MCF 10A (cell line): ENCODE data around the gene UBE2E3. TPM values are rescaled to one million over a fixed set of nuclear protein-coding genes. Genes with fewer than 3 reads are reported as not detected.

Experiments used
- BruUV-seq: library from RNA; stranded (reverse); fragments of 400-500 nt; replicated peaks from 2 replicates; lab custom pipeline; 2021; lab: Mats Ljungman, UMichigan
- CTCF ChIA-PET: fragments of 300-600 bp; sonication (Branson Sonifier 250); formaldehyde crosslinking; extraction: SDS; loops from one replicate; lab custom pipeline; 2021; ENCODE audit warnings: antibody characterized with exemption, inconsistent platforms; lab: Yijun Ruan, JAX
- POLR2A ChIA-PET: fragments of 300-600, 350-650 bp; sonication (Branson Sonifier 250); formaldehyde crosslinking; extraction: SDS; loops from one replicate; lab custom pipeline; 2020; ENCODE audit warnings: antibody characterized with exemption, inconsistent platforms; lab: Yijun Ruan, JAX
- DNase-seq: peaks from one replicate; pipeline ENCODE4 v3.0.0-alpha.2; 2018; ENCODE audit not compliant: unreplicated experiment
- H3K27ac Mint-ChIP-seq: one replicate; pipeline ENCODE4 v1.8.0; 2022; ENCODE audit warnings: mild to moderate bottlenecking, low read depth, mixed read lengths; ENCODE audit not compliant: unreplicated experiment
- H3K27me3 Mint-ChIP-seq: one replicate; pipeline ENCODE4 v1.8.0; 2022; ENCODE audit warnings: mixed read lengths; ENCODE audit not compliant: insufficient read depth, unreplicated experiment
- H3K36me3 Mint-ChIP-seq: one replicate; pipeline ENCODE4 v1.8.0; 2022; ENCODE audit warnings: mild to moderate bottlenecking, moderate library complexity, mixed read lengths; ENCODE audit not compliant: insufficient read depth, unreplicated experiment
- H3K4me1 Mint-ChIP-seq: one replicate; pipeline ENCODE4 v1.8.0; 2022; ENCODE audit warnings: mixed read lengths; ENCODE audit not compliant: insufficient read depth, unreplicated experiment
- H3K4me3 Mint-ChIP-seq: one replicate; pipeline ENCODE4 v1.8.0; 2022; ENCODE audit warnings: mild to moderate bottlenecking, moderate library complexity, mixed read lengths; ENCODE audit not compliant: unreplicated experiment
- H3K9me3 Mint-ChIP-seq: one replicate; pipeline ENCODE4 v1.8.0; 2022; ENCODE audit warnings: mixed read lengths; ENCODE audit not compliant: unreplicated experiment
- CTCF ChIP-seq: fragments of 200-600 bp; IDR thresholded peaks from one replicate; pipeline ENCODE4 v1.8.0; 2022; ENCODE audit warnings: antibody characterized with exemption, mild to moderate bottlenecking; ENCODE audit not compliant: unreplicated experiment
- intact Hi-C: fragments of 100-400 bp; cut with micrococcal nuclease; formaldehyde crosslinking; loops from 2 replicates; pipeline ENCODE4 v1.14.1; 2022
- total RNA-seq: library from RNA; stranded (reverse); gene quantifications from 2 replicates; pipeline ENCODE4 v1.2.3, GENCODE V29; 2022

The UBE2E3 gene
- total RNA-seq, 1 experiment from 2014 or later, result 69.3 TPM

DNA sequence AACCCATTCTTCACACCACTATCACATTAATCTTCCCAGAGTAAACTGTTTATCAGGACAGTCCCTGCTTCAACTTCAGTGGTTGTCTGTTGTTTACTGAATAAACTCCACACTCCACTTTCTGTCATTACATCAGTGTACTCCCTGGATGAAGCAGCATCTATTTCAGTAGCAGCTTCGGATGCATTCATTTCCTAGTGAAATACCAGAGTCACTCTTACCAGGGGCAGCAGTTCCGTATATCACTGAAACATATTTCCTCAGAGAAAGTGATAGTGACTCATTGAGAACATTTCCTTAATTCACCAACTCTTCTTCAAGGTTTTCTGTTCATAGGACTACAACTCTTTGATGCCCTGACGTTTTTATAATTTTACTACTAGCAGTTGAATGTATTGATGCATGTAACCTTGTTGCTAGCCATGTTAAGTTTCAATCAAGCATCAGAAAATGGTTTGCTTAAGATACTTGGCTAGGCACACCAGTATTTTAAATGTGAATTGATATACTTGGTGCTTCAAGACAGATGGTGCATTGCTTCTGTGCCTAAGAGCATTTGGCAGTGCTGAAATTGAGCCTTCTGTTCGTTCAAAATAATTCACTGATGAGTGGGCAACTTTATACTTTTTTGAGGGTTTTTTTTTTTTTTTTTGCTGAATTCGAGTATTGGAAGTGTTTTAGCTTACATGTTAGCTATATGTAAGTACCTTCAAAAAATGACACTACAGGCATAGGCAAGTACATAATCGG is 92.3 kb downstream of the UBE2E3 start:
- BruUV-seq, result no TSS peak
- H3K4me3 Mint-ChIP-seq, result no peak overlapping the region
- ChIA-PET CTCF (interaction anchor here (0.6 to 1.8 kb wide), 3 partner anchors 755 to 949 kb away, joined by 3 to 6 read pairs (median 5); no protein-coding TSS in a partner anchor), POLR2A (no interaction called here)
- H3K27ac Mint-ChIP-seq, result no peak overlapping the region
- no peaks in the 10 kb centered on the region for H3K27me3 Mint-ChIP-seq
- no peaks in the 10 kb centered on the region for H3K36me3 Mint-ChIP-seq
- peaks cover 25% of the 10 kb centered on the region for H3K4me1 Mint-ChIP-seq
- no peaks in the 10 kb centered on the region for H3K9me3 Mint-ChIP-seq
- peak; percentile 22 for DNase-seq
- intact Hi-C loops, result loop anchor here (5.0 kb wide), 1 partner anchor 90 kb away; the partner anchor contains the start of gene UBE2E3
- no peak for TF ChIP-seq CTCF

DNA sequence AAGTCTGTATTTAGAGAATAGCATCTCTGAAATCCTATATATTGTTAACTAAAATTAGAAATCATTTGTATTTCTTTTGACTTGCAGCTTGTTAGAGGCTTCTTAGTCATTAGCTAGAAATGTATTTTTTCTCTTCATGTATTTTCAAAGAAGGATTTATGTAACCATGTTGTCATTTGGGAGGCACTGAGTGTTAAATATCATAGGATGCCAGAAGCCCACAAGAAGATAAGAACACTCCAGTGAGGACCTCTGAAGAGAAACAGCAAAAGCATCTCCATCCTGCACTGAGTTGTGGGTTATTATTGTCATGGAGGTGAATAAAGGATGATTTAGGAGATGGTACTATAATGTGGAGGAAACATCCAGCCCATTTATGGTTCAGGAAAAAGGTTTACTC is 93.5 kb downstream of the UBE2E3 start:
- Mint-ChIP-seq H3K27me3 (no peaks in the 10 kb centered on the region), H3K9me3 (no peaks in the 10 kb centered on the region), H3K36me3 (no peaks in the 10 kb centered on the region), H3K4me1 (peaks cover 25% of the 10 kb centered on the region), H3K27ac (peak overlapping the region; percentile 73), H3K4me3 (no peak overlapping the region)
- intact Hi-C loops, result loop anchor here (5.0 kb wide), 1 partner anchor 92 kb away; the partner anchor contains the start of gene UBE2E3
- DNase-seq, result no peak
- ChIA-PET POLR2A (no interaction called here), CTCF (interaction anchor here (0.6 to 1.8 kb wide), 5 partner anchors 171 to 983 kb away, joined by 3 to 6 read pairs (median 3); no protein-coding TSS in a partner anchor)
- no peak for TF ChIP-seq CTCF
- no TSS peak for BruUV-seq

DNA sequence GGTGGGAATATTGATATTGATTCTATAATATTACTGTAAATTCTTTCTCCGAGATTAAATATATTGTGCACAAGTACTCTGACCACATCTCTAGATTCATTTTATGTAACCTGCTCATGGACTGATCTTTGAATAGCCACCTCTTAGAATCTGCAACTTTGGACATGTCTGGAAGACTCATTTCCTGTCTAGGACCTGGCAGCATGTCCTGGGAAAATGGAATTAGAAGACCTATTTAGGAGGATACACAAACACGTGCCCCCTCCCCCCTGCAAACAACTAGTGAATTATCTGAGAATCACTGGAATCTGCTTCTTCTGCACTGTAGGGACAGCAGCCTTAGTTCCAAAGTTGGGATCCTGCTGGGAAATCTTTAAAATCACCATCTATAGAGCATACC is 94.1 kb downstream of the UBE2E3 start:
- BruUV-seq, result no TSS peak
- Mint-ChIP-seq H3K36me3 (no peaks in the 10 kb centered on the region), H3K9me3 (no peaks in the 10 kb centered on the region), H3K4me1 (peaks cover 25% of the 10 kb centered on the region), H3K27ac (peak overlapping the region; percentile 73), H3K27me3 (no peaks in the 10 kb centered on the region), H3K4me3 (no peak overlapping the region)
- no peak for TF ChIP-seq CTCF
- DNase-seq, result peak; percentile 61
- ChIA-PET POLR2A (interaction anchor here (0.6 to 0.9 kb wide), 2 partner anchors 885 to 892 kb away, joined by 3 read pairs; no protein-coding TSS in a partner anchor), CTCF (interaction anchor here (1.7 to 1.8 kb wide), 2 partner anchors 392 to 951 kb away, joined by 6 to 12 read pairs; no protein-coding TSS in a partner anchor)
- intact Hi-C loops, result loop anchor here (5.0 kb wide), 1 partner anchor 92 kb away; the partner anchor contains the start of gene UBE2E3

DNA sequence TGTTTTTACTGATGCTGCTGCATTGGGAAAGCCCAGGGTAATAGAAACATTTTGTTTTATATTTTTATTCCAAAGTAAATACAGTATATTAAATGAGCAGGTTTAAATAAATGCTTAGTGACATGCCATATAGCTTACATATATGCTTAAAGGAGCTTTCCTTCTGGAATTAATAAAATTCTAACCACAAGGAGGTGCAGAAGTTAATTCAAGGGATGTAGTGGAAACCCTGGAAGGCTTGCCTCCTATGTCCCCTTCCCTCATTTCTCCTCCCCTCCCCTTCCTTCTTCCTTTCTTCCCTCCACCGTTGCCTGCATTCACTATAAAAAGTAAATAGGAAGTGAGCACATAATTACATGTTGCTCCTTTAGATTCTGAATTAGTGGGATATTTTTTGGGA is 96.3 kb downstream of the UBE2E3 start:
- Mint-ChIP-seq H3K36me3 (no peaks in the 10 kb centered on the region), H3K4me3 (no peak overlapping the region), H3K27ac (no peak overlapping the region), H3K4me1 (peaks cover 25% of the 10 kb centered on the region), H3K9me3 (no peaks in the 10 kb centered on the region), H3K27me3 (no peaks in the 10 kb centered on the region)
- CTCF ChIA-PET, result interaction anchor here (0.6 to 2.4 kb wide), 8 partner anchors 8 to 838 kb away, joined by 3 to 8 read pairs (median 4); no protein-coding TSS in a partner anchor
- DNase-seq, result no peak
- BruUV-seq, result no TSS peak
- intact Hi-C loops, result loop anchor here (1.0 kb wide), 3 partner anchors 390 to 951 kb away; no protein-coding TSS in a partner anchor
- POLR2A ChIA-PET, result no interaction called here
- TF ChIP-seq CTCF, result no peak
